Stimulated activated naive CD4-positive, alpha-beta T cell treated with Interleukin-2 at 50 U/mL for 16 hours (primary cell): ENCODE measurements around the gene HOXC9.
"Not testable (repeated sequence)": the region's sequence is repeated elsewhere in the genome, so short reads cannot be mapped to it uniquely, and the experiment has no call there.

Source experiments
- DNase-seq: peaks from one replicate; lab custom pipeline; 2025; lab: John Stamatoyannopoulos, UW

The HOXC9 gene

GRCh38 chr12:54040148-54040494 is 40.2 kb downstream of the HOXC9 start:
- no peak for DNase-seq

GRCh38 chr12:54040648-54041047 is 40.7 kb downstream of the HOXC9 start:
- DNase-seq = no peak

- no peak for DNase-seq
Observed at GRCh38 chr12:54041097-54041690, 41.2 kb downstream of the HOXC9 start.

- not testable (repeated sequence) for DNase-seq
Observed at GRCh38 chr12:54042033-54042432, 42.1 kb downstream of the HOXC9 start.

- DNase-seq = no peak
Observed at GRCh38 chr12:54042970-54043853, 43.3 kb downstream of the HOXC9 start.

- no peak for DNase-seq
Observed at GRCh38 chr12:54044425-54045103, 44.6 kb downstream of the HOXC9 start.

GRCh38 chr12:54045401-54045800 is 45.4 kb downstream of the HOXC9 start:
- no peak for DNase-seq

- DNase-seq = no peak
Observed at GRCh38 chr12:54045868-54046521, 46.0 kb downstream of the HOXC9 start.

GRCh38 chr12:54046809-54047159 is 46.8 kb downstream of the HOXC9 start:
- no peak for DNase-seq

GRCh38 chr12:54047160-54047963 is 47.4 kb downstream of the HOXC9 start:
- DNase-seq = no peak

- DNase-seq = no peak
Observed at GRCh38 chr12:54047964-54048303, 48.0 kb downstream of the HOXC9 start.

GRCh38 chr12:54048406-54049093 is 48.6 kb downstream of the HOXC9 start:
- no peak for DNase-seq

- no peak for DNase-seq
Observed at GRCh38 chr12:54049108-54049507, 49.1 kb downstream of the HOXC9 start.

- no peak for DNase-seq
Observed at GRCh38 chr12:54050482-54050810, 50.5 kb downstream of the HOXC9 start.

- no peak for DNase-seq
Observed at GRCh38 chr12:54051026-54051842, 51.3 kb downstream of the HOXC9 start.

GRCh38 chr12:54051874-54052437 is 52.0 kb downstream of the HOXC9 start:
- no peak for DNase-seq

GRCh38 chr12:54052438-54053002 is 52.6 kb downstream of the HOXC9 start:
- DNase-seq = no peak
